ENCODE data around the gene MBD4. TPM values are rescaled to one million over a fixed set of nuclear protein-coding genes. Genes with fewer than 3 reads are reported as not detected.

Gene MBD4
- total and polyA plus RNA-seq, 2 donors (not counting 1 experiment from before 2014, with no cell fraction given): 95.7 to 140 TPM

DNA sequence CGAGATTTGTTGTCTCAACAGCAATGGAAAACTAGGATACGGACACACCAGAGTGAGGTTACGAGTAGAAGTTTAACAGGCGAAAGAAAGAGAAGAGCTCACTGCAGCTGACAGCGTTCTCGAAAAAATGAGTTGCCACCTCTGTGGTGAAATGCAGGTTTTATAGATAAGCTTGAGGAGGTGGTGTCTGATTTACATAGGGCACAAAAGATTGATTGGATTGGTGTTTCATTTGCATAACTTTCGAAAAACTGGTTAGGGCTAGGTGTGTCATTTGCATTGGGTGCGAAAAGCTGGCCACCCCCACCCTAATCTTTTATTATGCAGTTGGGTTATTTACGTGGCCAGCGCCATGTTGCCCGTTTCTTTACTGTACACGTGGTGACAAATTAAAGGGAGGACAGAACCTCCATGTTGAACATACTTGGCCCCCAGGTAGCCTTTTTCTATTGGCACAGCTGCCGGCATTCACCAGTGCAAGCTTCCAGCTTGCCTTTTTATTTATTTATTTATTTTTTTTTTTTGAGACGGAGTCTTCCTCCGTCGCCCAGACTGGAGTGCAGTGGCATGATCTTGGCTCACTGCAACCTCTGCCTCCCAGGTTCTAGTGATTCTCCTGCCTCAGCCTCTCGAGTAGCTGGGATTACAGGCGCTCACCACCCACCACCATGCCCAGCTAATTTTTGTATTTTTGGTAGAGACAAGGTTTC, 8.6 kb upstream of the MBD4 start:
- Histone ChIP-seq H3K9me3 (ENCODE audit: control extremely low read depth in 1 of 3, control insufficient read depth in 2 of 3, insufficient read depth in 1 of 3, low read length in 2 of 3) (no peaks in the 10 kb centered on the region), H3K4me3 (ENCODE audit: control extremely low read depth in 1 of 5, extremely low read depth in 1 of 5, insufficient read depth in 1 of 5, low read depth in 2 of 5, low read length in 4 of 5) (no peak overlapping the region), H4K20me1 (ENCODE audit: control insufficient read depth, insufficient read depth, low read length, poor library complexity, severe bottlenecking) (no peaks in the 10 kb centered on the region), H3K36me3 (replicated peaks in 1 of 2; ENCODE audit: control extremely low read depth in 1 of 2, control insufficient read depth in 1 of 2, extremely low read depth in 1 of 2, insufficient read depth in 2 of 2, low read length in 1 of 2) (peaks cover 0 to 6% of the 10 kb centered on the region in 2 experiments), H3K4me1 (ENCODE audit: control insufficient read depth in 2 of 2, insufficient read depth in 2 of 2, low read length in 2 of 2) (no peaks in the 10 kb centered on the region), H3K4me2 (replicated peaks; ENCODE audit: low read depth, low read length, poor library complexity, severe bottlenecking) (no peak overlapping the region), H3K27me3 (replicated peaks in 1 of 4; ENCODE audit: control extremely low read depth in 1 of 4, control insufficient read depth in 3 of 4, insufficient read depth in 4 of 4, low read length in 3 of 4) (no peaks in the 10 kb centered on the region), H3K27ac (ENCODE audit: low read length in 2 of 2) (no peak overlapping the region), H3K9ac (ENCODE audit: low read length) (no peak overlapping the region), H2AFZ (ENCODE audit: insufficient read depth, low read depth, low read length, poor library complexity, severe bottlenecking) (no peak overlapping the region), H3K79me2 (ENCODE audit: control insufficient read depth, insufficient read depth, low read length) (peaks cover 38% of the 10 kb centered on the region)
- CTCF ChIA-PET: interaction anchor here (0.9 kb wide), 1 partner anchor 50 kb away, joined by 3 read pairs; no protein-coding TSS in a partner anchor
- no peak overlapping the region for H3K27ac Mint-ChIP-seq
- no peaks in the 10 kb centered on the region for H3K4me1 Mint-ChIP-seq
- intact Hi-C loops (cut with micrococcal nuclease): no loop called here
- WGBS (ENCODE audit: insufficient coverage): 97% methylated on average over 13 of the region's 18 CpGs
- no peaks in the 10 kb centered on the region for H3K27me3 Mint-ChIP-seq
- no peak for DNase-seq
- no peaks in the 10 kb centered on the region for H3K9me3 Mint-ChIP-seq (ENCODE audit: insufficient read depth)
- no peak for ATAC-seq (ENCODE audit: low read depth)
- TF ChIP-seq EZH2 (IDR thresholded peaks at IDR 0.05; ENCODE audit: borderline replicate concordance, insufficient read depth, low read depth, low read length, poor library complexity, severe bottlenecking): no peak
- TF ChIP-seq, protein P1, sequence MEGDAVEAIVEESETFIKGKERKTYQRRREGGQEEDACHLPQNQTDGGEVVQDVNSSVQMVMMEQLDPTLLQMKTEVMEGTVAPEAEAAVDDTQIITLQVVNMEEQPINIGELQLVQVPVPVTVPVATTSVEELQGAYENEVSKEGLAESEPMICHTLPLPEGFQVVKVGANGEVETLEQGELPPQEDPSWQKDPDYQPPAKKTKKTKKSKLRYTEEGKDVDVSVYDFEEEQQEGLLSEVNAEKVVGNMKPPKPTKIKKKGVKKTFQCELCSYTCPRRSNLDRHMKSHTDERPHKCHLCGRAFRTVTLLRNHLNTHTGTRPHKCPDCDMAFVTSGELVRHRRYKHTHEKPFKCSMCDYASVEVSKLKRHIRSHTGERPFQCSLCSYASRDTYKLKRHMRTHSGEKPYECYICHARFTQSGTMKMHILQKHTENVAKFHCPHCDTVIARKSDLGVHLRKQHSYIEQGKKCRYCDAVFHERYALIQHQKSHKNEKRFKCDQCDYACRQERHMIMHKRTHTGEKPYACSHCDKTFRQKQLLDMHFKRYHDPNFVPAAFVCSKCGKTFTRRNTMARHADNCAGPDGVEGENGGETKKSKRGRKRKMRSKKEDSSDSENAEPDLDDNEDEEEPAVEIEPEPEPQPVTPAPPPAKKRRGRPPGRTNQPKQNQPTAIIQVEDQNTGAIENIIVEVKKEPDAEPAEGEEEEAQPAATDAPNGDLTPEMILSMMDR (IDR thresholded peaks at IDR 0.05): no peak
- H3K4me3 Mint-ChIP-seq: no peak overlapping the region
- POLR2A ChIA-PET: no interaction called here

DNA sequence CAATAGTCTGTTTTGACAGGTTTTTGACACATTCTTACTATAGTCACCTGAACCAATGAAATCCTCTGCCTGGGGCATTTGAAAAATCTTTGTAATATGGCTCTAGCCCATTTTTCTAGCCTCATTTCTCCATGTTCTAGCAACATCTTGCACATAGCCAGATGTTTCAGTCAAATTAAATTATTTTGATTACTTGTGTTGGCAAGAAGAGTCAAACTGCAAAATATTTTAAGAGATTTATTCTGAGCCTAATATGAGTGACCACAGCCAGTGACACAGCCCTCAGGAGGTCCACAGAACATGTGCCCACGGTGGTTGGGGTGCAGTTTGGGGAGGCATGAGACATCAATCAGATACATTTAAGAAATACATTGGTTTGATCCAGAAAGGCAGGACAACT, 7.2 kb upstream of the MBD4 start:
- POLR2A ChIA-PET: no interaction called here
- H3K4me3 Mint-ChIP-seq: no peak overlapping the region
- H3K79me2 ChIP-seq (ENCODE audit: control insufficient read depth, insufficient read depth, low read length): peaks cover 49% of the 10 kb centered on the region
- no peaks in the 10 kb centered on the region for H4K20me1 ChIP-seq (ENCODE audit: control insufficient read depth, insufficient read depth, low read length, poor library complexity, severe bottlenecking)
- H3K9me3 Mint-ChIP-seq (ENCODE audit: insufficient read depth): no peaks in the 10 kb centered on the region
- no peak overlapping the region for H3K9ac ChIP-seq (ENCODE audit: low read length)
- CTCF ChIA-PET: no interaction called here
- WGBS (ENCODE audit: insufficient coverage): no CpG with 5 or more reads among the region's 1 CpG
- H3K27ac ChIP-seq (ENCODE audit: low read length in 2 of 2): no peak overlapping the region
- no peak overlapping the region for H3K4me2 ChIP-seq (replicated peaks; ENCODE audit: low read depth, low read length, poor library complexity, severe bottlenecking)
- intact Hi-C loops (cut with micrococcal nuclease): no loop called here
- H3K4me1 Mint-ChIP-seq: peaks cover 4% of the 10 kb centered on the region
- ATAC-seq (ENCODE audit: low read depth) (no peak), DNase-seq (no peak)
- no peaks in the 10 kb centered on the region for H3K4me1 ChIP-seq (ENCODE audit: control insufficient read depth in 2 of 2, insufficient read depth in 2 of 2, low read length in 2 of 2)
- H2AFZ ChIP-seq (ENCODE audit: insufficient read depth, low read depth, low read length, poor library complexity, severe bottlenecking): no peak overlapping the region
- H3K27me3 ChIP-seq (replicated peaks in 1 of 4; ENCODE audit: control extremely low read depth in 1 of 4, control insufficient read depth in 3 of 4, insufficient read depth in 4 of 4, low read length in 3 of 4): no peaks in the 10 kb centered on the region
- no peaks in the 10 kb centered on the region for H3K27me3 Mint-ChIP-seq
- H3K27ac Mint-ChIP-seq: no peak overlapping the region
- H3K9me3 ChIP-seq (ENCODE audit: control extremely low read depth in 1 of 3, control insufficient read depth in 2 of 3, insufficient read depth in 1 of 3, low read length in 2 of 3): no peaks in the 10 kb centered on the region
- H3K36me3 ChIP-seq (replicated peaks in 1 of 2; ENCODE audit: control extremely low read depth in 1 of 2, control insufficient read depth in 1 of 2, extremely low read depth in 1 of 2, insufficient read depth in 2 of 2, low read length in 1 of 2): peaks cover 0 to 1% of the 10 kb centered on the region in 2 experiments
- no peak overlapping the region for H3K4me3 ChIP-seq (ENCODE audit: control extremely low read depth in 1 of 5, extremely low read depth in 1 of 5, insufficient read depth in 1 of 5, low read depth in 2 of 5, low read length in 4 of 5)
- TF ChIP-seq EZH2 (IDR thresholded peaks at IDR 0.05; ENCODE audit: borderline replicate concordance, insufficient read depth, low read depth, low read length, poor library complexity, severe bottlenecking): no peak
- TF ChIP-seq, protein P1 (IDR thresholded peaks at IDR 0.05): no peak
